CD4-positive, alpha-beta T cell (primary cell): Measurements from ENCODE around the gene KCNJ11. TPM values are rescaled to one million over a fixed set of nuclear protein-coding genes. Genes with fewer than 3 reads are reported as not detected.

Experiments
- ATAC-seq: fragments of 200-7000 bp; cut with Tn5 transposase; one replicate; pipeline ENCODE4 v1.10.0; 2022; ENCODE audit warnings: mild to moderate bottlenecking; ENCODE audit not compliant: poor library complexity
- CTCF ChIA-PET: fragments of 350-600 bp; sonication (Branson Sonifier 250); formaldehyde crosslinking; loops from one replicate; lab custom pipeline; 2021; ENCODE audit warnings: antibody characterized with exemption, inconsistent platforms; lab: Charles Lee
- POLR2A ChIA-PET: fragments of 350-600 bp; sonication (Branson Sonifier 250); formaldehyde crosslinking; loops from one replicate; lab custom pipeline; 2021; ENCODE audit warnings: antibody characterized with exemption, inconsistent platforms; lab: Charles Lee
- DNase-seq, 14 experiments: peaks; one replicate each; pipeline ENCODE4 v3.0.0-alpha.2; 2013 to 2020; ENCODE audit warnings: mixed read lengths in 2 of 14
- H3K27ac ChIP-seq, 2 donors: one replicate each; pipeline versions ENCODE4 v1.5.1 to v1.7.0; 2013; ENCODE audit warnings: low read length in 2 of 2, low read depth in 1 of 2, mild to moderate bottlenecking in 1 of 2
- H3K27me3 ChIP-seq, 2 experiments: 1 replicate in 1 of 2; 2 replicates in 1 of 2; pipeline versions ENCODE4 v1.6.1 to v1.7.0; 2013; ENCODE audit warnings: low read length in 2 of 2, control low read depth in 1 of 2, mild to moderate bottlenecking in 1 of 2, moderate library complexity in 1 of 2; ENCODE audit not compliant: insufficient read depth in 2 of 2, control insufficient read depth in 1 of 2
- H3K36me3 ChIP-seq: one replicate; pipeline ENCODE4 v1.6.1; 2013; ENCODE audit warnings: low read length, control low read depth; ENCODE audit not compliant: insufficient read depth
- H3K4me1 ChIP-seq: one replicate; pipeline ENCODE4 v1.6.1; 2013; ENCODE audit warnings: low read length, control low read depth; ENCODE audit not compliant: insufficient read depth
- H3K4me3 ChIP-seq: one replicate; pipeline ENCODE4 v1.5.1; 2013; ENCODE audit warnings: mild to moderate bottlenecking, low read length, moderate library complexity
- H3K9me3 ChIP-seq, 2 experiments: 1 replicate in 1 of 2; 2 replicates in 1 of 2; pipeline versions ENCODE4 v1.6.1 to v1.7.0; 2013; ENCODE audit warnings: low read length in 2 of 2, mild to moderate bottlenecking in 2 of 2, control low read depth in 1 of 2, moderate library complexity in 1 of 2; ENCODE audit not compliant: control insufficient read depth in 1 of 2, insufficient read depth in 1 of 2
- H3K27ac Mint-ChIP-seq: one replicate; pipeline ENCODE4 v1.8.0; 2020; ENCODE audit warnings: mixed read lengths
- H3K27me3 Mint-ChIP-seq: one replicate; pipeline ENCODE4 v1.8.0; 2021; ENCODE audit warnings: mixed read lengths
- H3K36me3 Mint-ChIP-seq: one replicate; pipeline ENCODE4 v1.8.0; 2021; ENCODE audit warnings: low read depth, mixed read lengths
- H3K4me1 Mint-ChIP-seq: one replicate; pipeline ENCODE4 v1.8.0; 2021; ENCODE audit warnings: low read depth, mixed read lengths
- H3K4me3 Mint-ChIP-seq: one replicate; pipeline ENCODE4 v1.8.0; 2020; ENCODE audit warnings: mild to moderate bottlenecking, mixed read lengths
- H3K9me3 Mint-ChIP-seq: one replicate; pipeline ENCODE4 v1.8.0; 2020; ENCODE audit warnings: mixed read lengths
- intact Hi-C, 2 experiments: fragments of 100-400 bp; cut with DNase I in 1 of 2; cut with micrococcal nuclease in 1 of 2; formaldehyde crosslinking; loops; one replicate each; pipeline versions ENCODE4 v1.15.1 to v1.9.0; 2023 to 2025; cut with DNase I, micrococcal nuclease
- total RNA-seq, 174 experiments: library from RNA in 2 of 174; stranded (reverse) in 2 of 174; gene quantifications; one replicate each; pipeline ENCODE4 v1.2.3 and lab custom pipeline; 2021 to 2026
- TF ChIP-seq, protein P1 (sequence below): fragments of 200-600 bp; IDR thresholded peaks from one replicate; pipeline ENCODE4 v1.8.0; 2022; ENCODE audit warnings: antibody characterized with exemption, mild to moderate bottlenecking

Gene KCNJ11
- total RNA-seq, 2 experiments from 2014 or later = 0.08 TPM; not detected in 1

DNA sequence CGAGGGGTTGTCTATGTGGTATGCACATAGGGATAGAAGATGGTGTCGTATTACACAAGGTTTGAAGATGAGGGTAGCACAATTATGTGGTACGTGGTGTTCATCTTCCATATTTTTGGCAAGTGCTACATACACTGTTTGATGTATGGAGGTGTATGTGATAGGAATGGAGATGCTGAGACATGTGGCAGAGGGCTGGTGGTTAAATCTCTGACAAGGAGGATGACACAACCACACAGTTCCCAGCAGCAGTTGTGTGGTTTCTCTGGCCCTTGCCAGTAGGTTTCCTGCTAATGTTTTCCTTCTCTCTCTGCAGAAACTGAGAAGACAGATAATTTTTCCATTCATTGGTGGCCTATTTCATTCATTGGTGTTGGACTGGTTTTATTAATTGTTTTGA is 19.9 kb downstream of the KCNJ11 start:
- H3K9me3 Mint-ChIP-seq = peaks cover 24% of the 10 kb centered on the region
- H3K27ac Mint-ChIP-seq = no peak overlapping the region
- ATAC-seq (no peak), DNase-seq (no peak)
- H3K27me3 Mint-ChIP-seq = no peaks in the 10 kb centered on the region
- H3K27ac ChIP-seq = no peak overlapping the region
- H3K27me3 ChIP-seq = no peaks in the 10 kb centered on the region
- H3K36me3 ChIP-seq = peaks cover 10% of the 10 kb centered on the region
- H3K4me1 ChIP-seq = no peaks in the 10 kb centered on the region
- no peak overlapping the region for H3K4me3 ChIP-seq
- TF ChIP-seq, protein P1, sequence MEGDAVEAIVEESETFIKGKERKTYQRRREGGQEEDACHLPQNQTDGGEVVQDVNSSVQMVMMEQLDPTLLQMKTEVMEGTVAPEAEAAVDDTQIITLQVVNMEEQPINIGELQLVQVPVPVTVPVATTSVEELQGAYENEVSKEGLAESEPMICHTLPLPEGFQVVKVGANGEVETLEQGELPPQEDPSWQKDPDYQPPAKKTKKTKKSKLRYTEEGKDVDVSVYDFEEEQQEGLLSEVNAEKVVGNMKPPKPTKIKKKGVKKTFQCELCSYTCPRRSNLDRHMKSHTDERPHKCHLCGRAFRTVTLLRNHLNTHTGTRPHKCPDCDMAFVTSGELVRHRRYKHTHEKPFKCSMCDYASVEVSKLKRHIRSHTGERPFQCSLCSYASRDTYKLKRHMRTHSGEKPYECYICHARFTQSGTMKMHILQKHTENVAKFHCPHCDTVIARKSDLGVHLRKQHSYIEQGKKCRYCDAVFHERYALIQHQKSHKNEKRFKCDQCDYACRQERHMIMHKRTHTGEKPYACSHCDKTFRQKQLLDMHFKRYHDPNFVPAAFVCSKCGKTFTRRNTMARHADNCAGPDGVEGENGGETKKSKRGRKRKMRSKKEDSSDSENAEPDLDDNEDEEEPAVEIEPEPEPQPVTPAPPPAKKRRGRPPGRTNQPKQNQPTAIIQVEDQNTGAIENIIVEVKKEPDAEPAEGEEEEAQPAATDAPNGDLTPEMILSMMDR = no peak
- intact Hi-C loops = no loop called here
- CTCF ChIA-PET = no interaction called here
- no peaks in the 10 kb centered on the region for H3K4me1 Mint-ChIP-seq
- POLR2A ChIA-PET = no interaction called here
- no peak overlapping the region for H3K4me3 Mint-ChIP-seq
- H3K36me3 Mint-ChIP-seq = peaks cover 60% of the 10 kb centered on the region
- H3K9me3 ChIP-seq = peaks cover 19 to 46% of the 10 kb centered on the region in 2 experiments

DNA sequence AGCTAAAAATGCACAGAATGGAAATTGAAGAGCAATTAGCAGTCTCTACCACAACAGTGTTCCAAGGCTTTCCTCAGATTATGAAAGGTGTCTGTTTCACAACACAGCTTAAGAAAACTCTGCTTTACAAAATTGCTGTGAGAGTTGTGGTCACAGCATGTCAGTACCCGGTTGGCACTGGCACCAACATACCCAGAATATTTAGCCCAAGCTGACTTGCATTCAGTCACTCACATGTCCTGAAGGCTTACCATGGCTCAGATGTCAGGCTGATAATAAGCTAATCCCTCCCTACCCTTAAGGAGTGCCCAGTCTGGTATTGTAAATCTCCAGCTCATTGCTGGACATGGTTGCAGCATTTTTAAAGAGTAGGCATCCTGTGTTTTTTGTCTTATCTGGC is 22.0 kb downstream of the KCNJ11 start:
- no peaks in the 10 kb centered on the region for H3K4me1 ChIP-seq
- H3K27ac ChIP-seq = no peak overlapping the region
- TF ChIP-seq, protein P1 = no peak
- H3K4me3 Mint-ChIP-seq = no peak overlapping the region
- H3K9me3 Mint-ChIP-seq = peaks cover 19% of the 10 kb centered on the region
- peaks cover 5% of the 10 kb centered on the region for H3K36me3 ChIP-seq
- no peaks in the 10 kb centered on the region for H3K4me1 Mint-ChIP-seq
- ATAC-seq = no peak
- intact Hi-C loops = no loop called here
- H3K9me3 ChIP-seq = peaks cover 4 to 25% of the 10 kb centered on the region in 2 experiments
- ChIA-PET CTCF (interaction anchor here (0.6 to 2.6 kb wide), 2 partner anchors 12 to 18 kb away, joined by 4 to 8 read pairs; no protein-coding TSS in a partner anchor), POLR2A (no interaction called here)
- no peak overlapping the region for H3K4me3 ChIP-seq
- no peak for DNase-seq
- H3K27ac Mint-ChIP-seq = no peak overlapping the region
- no peaks in the 10 kb centered on the region for H3K27me3 ChIP-seq
- H3K36me3 Mint-ChIP-seq = peaks cover 41% of the 10 kb centered on the region
- no peaks in the 10 kb centered on the region for H3K27me3 Mint-ChIP-seq

DNA sequence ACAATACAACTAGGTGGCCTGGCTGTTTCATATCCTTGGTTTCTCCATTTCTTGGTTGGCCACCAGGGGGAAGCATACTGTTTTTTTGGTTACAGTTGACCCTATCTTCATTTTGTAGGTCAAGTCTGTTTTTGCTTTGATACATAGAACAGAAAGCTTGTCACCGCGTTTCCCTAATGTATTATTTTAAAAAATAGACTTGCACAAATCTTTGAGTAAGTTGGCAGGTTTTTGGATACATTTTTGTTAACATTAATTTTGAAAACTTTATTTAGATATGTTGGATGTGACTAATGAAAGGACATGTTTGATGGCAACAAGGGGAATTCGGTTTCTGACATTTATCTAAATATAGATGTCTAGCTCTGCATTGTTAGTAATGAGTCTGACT is 33.9 kb downstream of the KCNJ11 start:
- H3K27ac Mint-ChIP-seq = peak overlapping the region; percentile 72
- ATAC-seq (peak; percentile 15), DNase-seq (peak; percentile 13 to 81 (median 38))

More for the DNA sequence above, 33.9 kb downstream of the KCNJ11 start:
- Mint-ChIP-seq H3K9me3 (peaks cover 4% of the 10 kb centered on the region), H3K27me3 (no peaks in the 10 kb centered on the region), H3K36me3 (peaks cover 18% of the 10 kb centered on the region), H3K4me3 (peak overlapping the region; percentile 93), H3K4me1 (peaks cover 35% of the 10 kb centered on the region)
- TF ChIP-seq, protein P1 = peak; percentile 82
- Histone ChIP-seq H3K9me3 (no peaks in the 10 kb centered on the region), H3K4me1 (peaks cover 21% of the 10 kb centered on the region), H3K4me3 (no peak overlapping the region), H3K27ac (no peak overlapping the region), H3K27me3 (no peaks in the 10 kb centered on the region), H3K36me3 (no peaks in the 10 kb centered on the region)
- POLR2A ChIA-PET = interaction anchor here (1.5 to 2.9 kb wide), 3 partner anchors 34 to 147 kb away, joined by 4 to 14 read pairs (median 8); partner anchors contain the start of genes KCNJ11, NUCB2 and PIK3C2A
- CTCF ChIA-PET = interaction anchor here (0.7 to 3.3 kb wide), 9 partner anchors 9 to 241 kb away, joined by 3 to 11 read pairs (median 4); partner anchors contain the start of genes KCNJ11 and NUCB2
- intact Hi-C loops = loop anchor here (2.0 to 10.0 kb wide), 6 partner anchors 32 to 280 kb away; partner anchors contain the start of genes NUCB2 (in 1 of the 2), PIK3C2A (in 1 of the 2) and RPS13 (in 1 of the 2)
